Mammary epithelial cell (primary cell): ENCODE results near the gene PAFAH1B2.

Source experiments
- CTCF ChIP-seq, 2 donors: IDR thresholded peaks in 1 of 2; conservative IDR thresholded peaks in 1 of 2; 2 replicates each; pipeline ENCODE4 v1.5.1; 2011 to 2012; ENCODE audit warnings: inconsistent platforms in 2 of 2, low read length in 2 of 2, mild to moderate bottlenecking in 2 of 2, control low read depth in 1 of 2, low read depth in 1 of 2; ENCODE audit not compliant: insufficient read depth in 1 of 2; ENCODE audit errors: extremely low read depth in 1 of 2
- EZH2 ChIP-seq: IDR thresholded peaks from 2 replicates; pipeline ENCODE4 v1.6.1; 2012; ENCODE audit warnings: low read length, inconsistent platforms, borderline replicate concordance

GRCh38 chr11:117144477-117145392, 648 bp downstream of the PAFAH1B2 start:
- TF ChIP-seq CTCF (conservative IDR thresholded peaks at IDR 0.05 in 1 of 2, IDR thresholded peaks at IDR 0.05 in 1 of 2; ENCODE audit: extremely low read depth in 1 of 2, insufficient read depth in 1 of 2, low read depth in 1 of 2, low read length in 2 of 2) (no peak), EZH2 (no peak)
